Caco-2 (cell line): ENCODE results near the gene SLBP. TPM values are rescaled to one million over a fixed set of nuclear protein-coding genes. Genes with fewer than 3 reads are reported as not detected.

Experiments
- BruUV-seq: library from RNA; stranded (reverse); fragments of 400-500 nt; replicated peaks from 2 replicates; lab custom pipeline; 2021; lab: Mats Ljungman, UMichigan
- CTCF ChIA-PET: fragments of 300-600 bp; sonication (Branson Sonifier 250); formaldehyde crosslinking; loops from one replicate; lab custom pipeline; 2022; ENCODE audit warnings: antibody characterized with exemption; lab: Charles Lee
- POLR2A ChIA-PET: fragments of 300-600 bp; sonication (Branson Sonifier 250); formaldehyde crosslinking; loops from one replicate; lab custom pipeline; 2022; ENCODE audit warnings: antibody characterized with exemption; lab: Charles Lee
- DNase-seq, 2 experiments: peaks; one replicate each; pipeline versions ENCODE4 v3.0.0 to v3.0.0-alpha.2; 2020 to 2022
- H3K27me3 ChIP-seq: replicated peaks from 2 replicates; pipeline ENCODE4 v1.6.0; 2011; ENCODE audit warnings: low read length; ENCODE audit not compliant: control insufficient read depth, insufficient read depth
- H3K36me3 ChIP-seq: 2 replicates; pipeline ENCODE4 v1.5.1; 2011; ENCODE audit warnings: low read length; ENCODE audit not compliant: control insufficient read depth, insufficient read depth
- H3K4me1 ChIP-seq: fragments of 250-450 bp; sonication (Bioruptor Pico); 2 replicates; pipeline ENCODE4 v1.5.1; 2020; ENCODE audit warnings: mild to moderate bottlenecking
- H3K4me3 ChIP-seq: 2 replicates; pipeline ENCODE4 v1.5.1; 2011; ENCODE audit warnings: low read depth, mild to moderate bottlenecking, control low read depth, low read length
- H3K9me3 ChIP-seq: fragments of 250-450 bp; sonication (Bioruptor Pico); 2 replicates; pipeline ENCODE4 v1.5.1; 2020; ENCODE audit warnings: mild to moderate bottlenecking, moderate library complexity
- H3K27ac Mint-ChIP-seq: one replicate; pipeline ENCODE4 v1.8.0; 2022; ENCODE audit warnings: mixed read lengths; ENCODE audit not compliant: unreplicated experiment
- H3K27me3 Mint-ChIP-seq: one replicate; pipeline ENCODE4 v1.8.0; 2022; ENCODE audit warnings: mixed read lengths; ENCODE audit not compliant: insufficient read depth, unreplicated experiment
- H3K36me3 Mint-ChIP-seq: one replicate; pipeline ENCODE4 v1.8.0; 2022; ENCODE audit warnings: mild to moderate bottlenecking, mixed read lengths; ENCODE audit not compliant: insufficient read depth, unreplicated experiment
- H3K4me1 Mint-ChIP-seq: one replicate; pipeline ENCODE4 v1.8.0; 2022; ENCODE audit warnings: low read depth, mixed read lengths; ENCODE audit not compliant: unreplicated experiment
- H3K4me3 Mint-ChIP-seq: one replicate; pipeline ENCODE4 v1.8.0; 2022; ENCODE audit warnings: mild to moderate bottlenecking, moderate library complexity, mixed read lengths; ENCODE audit not compliant: unreplicated experiment
- H3K9me3 Mint-ChIP-seq: one replicate; pipeline ENCODE4 v1.8.0; 2022; ENCODE audit warnings: mixed read lengths; ENCODE audit not compliant: unreplicated experiment
- CTCF ChIP-seq, 2 experiments: fragments of 200-600 bp in 1 of 2; IDR thresholded peaks; 1 replicate in 1 of 2; 2 replicates in 1 of 2; pipeline versions ENCODE4 v1.5.1 to v1.8.0; 2011 to 2022; ENCODE audit warnings: antibody characterized with exemption in 1 of 2, control low read depth in 1 of 2, inconsistent platforms in 1 of 2, low read depth in 1 of 2, low read length in 1 of 2, mild to moderate bottlenecking in 1 of 2, moderate library complexity in 1 of 2; ENCODE audit not compliant: insufficient read depth in 1 of 2, severe bottlenecking in 1 of 2, unreplicated experiment in 1 of 2
- intact Hi-C: fragments of 100-400 bp; cut with micrococcal nuclease; formaldehyde crosslinking; loops from one replicate; pipeline ENCODE4 v1.10.0; 2022; ENCODE audit not compliant: unreplicated experiment
- total RNA-seq: library from RNA; stranded (reverse); gene quantifications from 2 replicates; pipeline ENCODE4 v1.2.3, GENCODE V29; 2022

The SLBP gene
- total RNA-seq, 1 experiment from 2014 or later, result 116 TPM

GRCh38 chr4:1713003-1713851 lies 1.1 kb upstream of the SLBP start:
- H3K36me3 Mint-ChIP-seq, result peaks cover 67% of the 10 kb centered on the region
- BruUV-seq, result TSS peak; percentile 73
- no peaks in the 10 kb centered on the region for H3K27me3 Mint-ChIP-seq
- no peaks in the 10 kb centered on the region for H3K9me3 Mint-ChIP-seq
- ChIA-PET CTCF (interaction anchor here (0.6 to 1.8 kb wide), 2 partner anchors 20 to 55 kb away, joined by 4 to 13 read pairs; no protein-coding TSS in a partner anchor), POLR2A (interaction anchor here (1.3 to 2.0 kb wide), 2 partner anchors 8 to 20 kb away, joined by 16 to 42 read pairs; partner anchors contain the start of genes TACC3 and TMEM129)
- Histone ChIP-seq H3K9me3 (no peaks in the 10 kb centered on the region), H3K36me3 (peaks cover 1% of the 10 kb centered on the region; the same call in 1 of the 2 replicates), H3K4me1 (peaks cover 22% of the 10 kb centered on the region), H3K4me3 (peak overlapping the region; percentile 68), H3K27me3 (no peaks in the 10 kb centered on the region)
- DNase-seq, result peak in 1 of 2 experiments; percentile 75
- intact Hi-C loops, result loop anchor here (1.0 to 5.0 kb wide), 3 partner anchors 8 to 549 kb away; partner anchors contain the start of genes MXD4, TACC3 and TMEM129
- TF ChIP-seq CTCF (IDR thresholded peaks at IDR 0.05; ENCODE audit: insufficient read depth in 1 of 2, low read depth in 1 of 2, low read length in 1 of 2, severe bottlenecking in 1 of 2, unreplicated experiment in 1 of 2), result no peak
- peak overlapping the region; percentile 99 for H3K4me3 Mint-ChIP-seq
- H3K27ac Mint-ChIP-seq, result peak overlapping the region; percentile 99
- peaks cover 27% of the 10 kb centered on the region for H3K4me1 Mint-ChIP-seq

GRCh38 chr4:1711571-1712215 lies 426 bp downstream of the SLBP start:
- no peaks in the 10 kb centered on the region for H3K9me3 Mint-ChIP-seq
- H3K27ac Mint-ChIP-seq, result peak overlapping the region; percentile 94
- H3K4me1 ChIP-seq, result peaks cover 29% of the 10 kb centered on the region
- ChIA-PET CTCF (interaction anchor here (1.0 to 1.8 kb wide), 3 partner anchors 10 to 19 kb away, joined by 5 to 13 read pairs (median 7); partner anchors contain the start of genes TACC3 and TMEM129), POLR2A (interaction anchor here (0.9 to 2.0 kb wide), 5 partner anchors 9 to 366 kb away, joined by 3 to 42 read pairs (median 6); partner anchors contain the start of genes NSD2, TACC3, TMEM129 and UVSSA)
- H3K36me3 Mint-ChIP-seq, result peaks cover 77% of the 10 kb centered on the region
- peak overlapping the region; percentile 99 for H3K4me3 Mint-ChIP-seq
- no peaks in the 10 kb centered on the region; the same call in 1 of the 2 replicates for H3K36me3 ChIP-seq
- TF ChIP-seq CTCF (IDR thresholded peaks at IDR 0.05; ENCODE audit: insufficient read depth in 1 of 2, low read depth in 1 of 2, low read length in 1 of 2, severe bottlenecking in 1 of 2, unreplicated experiment in 1 of 2), result no peak
- peaks cover 29% of the 10 kb centered on the region for H3K4me1 Mint-ChIP-seq
- intact Hi-C loops, result loop anchor here (2.0 to 5.0 kb wide), 2 partner anchors 15 to 551 kb away; partner anchors contain the start of gene MXD4
- H3K27me3 Mint-ChIP-seq, result no peaks in the 10 kb centered on the region
- peak in 1 of 2 experiments; percentile 46 for DNase-seq
- H3K4me3 ChIP-seq, result peak overlapping the region; percentile 68
- H3K9me3 ChIP-seq, result no peaks in the 10 kb centered on the region
- H3K27me3 ChIP-seq, result no peaks in the 10 kb centered on the region
- BruUV-seq, result no TSS peak
